GM18868 (cell line): ENCODE data around the gene ATG4B.
"Not testable (repeated sequence)": the region's sequence is repeated elsewhere in the genome, so short reads cannot be mapped to it uniquely, and the experiment has no call there.

Experiments
- ATAC-seq: cut with Tn5 transposase; IDR thresholded peaks from one replicate; pipeline ENCODE4 v1.9.1; 2021; ENCODE audit warnings: mild to moderate bottlenecking, moderate library complexity; ENCODE audit not compliant: unreplicated experiment

Gene ATG4B

DNA sequence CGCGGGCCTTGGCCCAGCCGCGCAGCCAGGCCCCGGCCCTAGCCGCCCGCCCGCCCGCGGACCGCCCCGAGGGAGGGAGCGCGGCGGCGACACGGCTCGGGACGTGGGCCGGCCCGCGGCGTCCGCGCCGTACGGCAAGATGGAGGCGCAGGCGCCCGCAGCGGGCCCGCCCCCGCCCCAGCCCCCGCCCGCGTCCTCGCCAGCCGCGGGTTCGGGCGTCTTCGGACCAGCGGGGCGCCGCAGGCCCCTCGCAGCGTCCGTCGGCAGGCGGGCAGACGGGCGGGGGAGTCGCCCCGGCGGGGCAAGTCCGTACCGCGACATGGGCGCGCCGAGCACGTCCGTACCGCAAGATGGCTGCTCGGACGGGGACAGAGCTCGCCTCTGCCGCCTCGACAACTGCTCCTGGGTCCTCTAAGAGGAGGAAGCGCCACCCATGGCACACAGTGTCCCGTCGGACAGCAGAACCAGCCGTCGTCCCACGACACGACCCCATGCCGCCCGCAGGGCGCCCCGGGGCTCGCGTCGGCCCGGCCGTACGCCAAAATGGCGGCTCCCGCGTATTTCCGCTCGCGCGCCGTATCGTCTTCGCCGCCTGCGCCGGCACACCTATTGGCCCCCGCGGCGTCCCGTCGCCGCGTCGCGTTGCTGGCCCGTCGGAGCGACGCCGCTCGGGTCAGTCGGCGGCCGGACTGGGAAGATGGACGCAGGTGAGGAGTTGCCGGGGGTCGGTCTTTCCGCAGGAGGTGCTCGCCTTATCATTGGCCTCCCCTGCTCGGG is at the start of gene ATG4B, which contains the start of gene THAP4:
ATG4B (plus strand) TSS at position 676 of the 777 bp plus-strand sequence; CDS start at position 698, 22 bp downstream.
THAP4 (minus strand) TSS at position 141 of the 777 bp plus-strand sequence. CDS start 141 bp downstream, outside the sequence.
- ATAC-seq, result peak; percentile 67

- ATAC-seq, result not testable (repeated sequence)
Measured at GRCh38 chr2:241589863-241590262, 47.6 kb upstream of the ATG4B start.

DNA sequence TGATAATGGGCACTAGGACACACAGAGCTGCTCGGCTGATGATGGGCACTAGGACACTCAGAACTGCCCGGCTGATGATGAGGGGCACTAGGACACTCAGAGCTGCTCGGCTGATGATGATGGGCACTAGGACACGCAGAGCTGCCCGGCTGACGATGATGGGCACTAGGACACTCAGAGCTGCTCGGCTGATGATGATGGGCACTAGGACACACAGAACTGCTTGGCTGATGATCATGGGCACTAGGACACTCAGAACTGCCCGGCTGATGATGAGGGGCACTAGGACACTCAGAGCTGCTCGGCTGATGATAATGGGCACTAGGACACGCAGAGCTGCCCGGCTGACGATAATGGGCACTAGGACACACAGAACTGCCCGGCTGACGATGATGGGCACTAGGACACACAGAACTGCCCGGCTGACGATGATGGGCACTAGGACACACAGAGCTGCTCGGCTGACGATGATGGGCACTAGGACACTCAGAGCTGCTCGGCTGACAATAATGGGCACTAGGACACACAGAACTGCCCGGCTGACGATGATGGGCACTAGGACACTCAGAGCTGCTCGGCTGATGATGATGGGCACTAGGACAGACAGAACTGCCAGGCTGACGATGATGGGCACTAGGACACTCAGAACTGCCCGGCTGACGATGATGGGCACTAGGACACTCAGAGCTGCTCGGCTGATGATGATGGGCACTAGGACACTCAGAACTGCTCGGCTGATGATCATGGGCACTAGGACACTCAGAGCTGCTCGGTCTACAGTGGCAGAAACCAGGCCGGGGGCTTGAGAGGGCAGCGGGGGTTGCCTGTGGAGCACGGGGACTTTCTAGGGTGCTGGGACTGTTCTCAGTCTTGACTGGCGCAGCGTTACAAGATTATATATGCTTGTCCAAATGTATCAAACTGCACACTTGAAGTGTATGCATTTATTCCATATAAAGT is 46.7 kb upstream of the ATG4B start:
- not testable (repeated sequence) for ATAC-seq

DNA sequence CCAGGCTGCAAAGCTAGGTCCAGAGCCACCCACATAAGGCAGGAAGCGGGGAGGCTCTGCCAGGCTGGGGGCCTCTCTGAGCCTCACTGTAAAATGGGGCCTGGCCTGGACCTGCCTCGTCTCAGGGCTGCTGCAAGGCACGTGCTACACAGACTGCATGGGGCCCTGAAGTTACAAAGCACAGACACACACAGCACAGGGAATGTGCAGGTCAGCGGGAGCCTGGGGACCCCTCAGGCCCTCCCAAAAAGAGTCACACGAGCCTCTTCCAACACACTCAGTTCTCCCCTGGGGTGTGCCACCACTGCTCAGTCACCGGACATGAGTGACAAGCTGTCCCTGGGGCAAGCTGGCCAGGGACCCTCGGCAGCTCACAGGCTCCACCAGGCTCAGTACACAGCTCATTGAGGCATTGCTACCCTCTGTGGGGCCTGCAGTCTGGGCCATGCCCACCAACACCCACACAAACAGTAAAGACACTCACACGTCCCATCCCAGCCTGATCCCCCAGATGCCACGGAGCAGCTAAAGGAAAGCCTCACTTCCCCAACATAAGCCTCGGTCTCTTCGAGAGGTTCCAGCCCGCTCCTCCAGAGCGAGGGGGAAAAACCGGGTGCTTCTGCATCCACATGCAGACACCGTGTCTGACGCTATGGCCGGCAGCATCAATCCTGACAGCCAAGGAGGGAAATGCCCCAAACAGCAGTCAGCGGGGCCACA is 45.2 kb upstream of the ATG4B start:
- no peak for ATAC-seq

DNA sequence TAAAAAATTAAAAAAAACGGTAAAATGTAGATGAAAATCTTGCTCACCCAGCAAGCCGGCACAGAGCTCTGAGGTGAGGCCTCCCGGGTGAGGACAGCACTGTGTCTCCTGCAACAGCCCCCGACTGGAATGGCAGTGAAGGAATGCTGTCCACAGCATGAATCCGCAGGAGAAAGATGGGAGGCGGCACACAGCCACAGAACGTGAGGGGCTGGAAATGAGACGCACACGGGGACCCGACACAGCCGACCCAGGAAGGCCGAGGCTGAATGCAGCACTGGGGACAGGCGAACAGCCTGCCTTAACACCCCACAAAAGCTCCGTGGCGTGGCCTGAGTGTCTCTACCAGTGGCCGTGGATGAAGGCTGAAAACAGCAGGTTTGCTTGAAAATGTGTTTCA is 44.2 kb upstream of the ATG4B start:
- ATAC-seq, result no peak

DNA sequence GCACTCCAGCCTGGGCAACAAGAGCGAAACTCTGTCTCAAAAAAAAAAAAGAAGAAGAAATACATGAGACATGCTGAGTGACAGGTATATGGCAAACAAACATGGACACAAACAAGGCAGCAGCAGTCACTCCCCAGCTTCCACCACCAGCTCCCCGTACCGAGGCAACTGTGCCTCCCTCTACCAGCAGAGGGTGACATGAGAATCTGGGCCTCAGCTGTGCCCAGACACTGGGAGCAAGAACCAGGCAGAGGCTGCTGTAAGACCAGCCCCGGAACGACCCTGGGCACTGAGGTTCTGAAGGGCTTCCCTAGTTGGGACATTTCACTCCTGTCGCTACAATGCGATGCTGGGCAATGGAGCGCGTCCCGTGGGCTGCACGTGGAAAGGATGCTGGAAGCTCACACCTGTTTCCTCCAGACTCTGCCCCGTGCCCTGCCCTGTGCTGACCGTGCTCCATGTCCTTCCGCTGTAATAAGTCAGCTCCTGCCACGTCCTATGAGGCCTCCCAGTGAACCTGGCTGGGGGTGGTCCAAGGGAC is 41.8 kb upstream of the ATG4B start:
- no peak for ATAC-seq

- no peak for ATAC-seq
Measured at GRCh38 chr2:241597561-241597960, 39.9 kb upstream of the ATG4B start.

DNA sequence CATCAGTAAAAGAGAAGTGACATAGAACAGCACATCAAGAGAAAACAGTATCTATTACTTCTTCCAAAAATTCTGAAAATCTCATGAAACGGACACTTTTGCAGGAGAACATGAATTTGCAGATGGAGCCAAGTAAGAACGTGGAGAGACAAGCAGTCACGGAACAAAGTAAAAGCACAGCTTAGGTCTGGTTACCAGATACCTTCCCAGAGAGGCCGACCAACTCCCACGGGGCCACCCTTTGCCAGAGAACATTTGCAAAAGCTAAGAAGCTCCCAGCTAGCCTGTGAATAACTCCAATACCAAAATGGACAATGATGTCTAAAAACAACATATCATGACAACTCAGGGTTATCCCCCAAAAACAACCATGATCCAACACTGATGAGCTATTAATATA is 39.4 kb upstream of the ATG4B start:
- no peak for ATAC-seq

- ATAC-seq, result no peak
Measured at GRCh38 chr2:241598487-241598886, 39.0 kb upstream of the ATG4B start.

- ATAC-seq, result no peak
Measured at GRCh38 chr2:241599615-241600014, 37.9 kb upstream of the ATG4B start.

- ATAC-seq, result no peak
Measured at GRCh38 chr2:241601841-241602240, 35.7 kb upstream of the ATG4B start.

DNA sequence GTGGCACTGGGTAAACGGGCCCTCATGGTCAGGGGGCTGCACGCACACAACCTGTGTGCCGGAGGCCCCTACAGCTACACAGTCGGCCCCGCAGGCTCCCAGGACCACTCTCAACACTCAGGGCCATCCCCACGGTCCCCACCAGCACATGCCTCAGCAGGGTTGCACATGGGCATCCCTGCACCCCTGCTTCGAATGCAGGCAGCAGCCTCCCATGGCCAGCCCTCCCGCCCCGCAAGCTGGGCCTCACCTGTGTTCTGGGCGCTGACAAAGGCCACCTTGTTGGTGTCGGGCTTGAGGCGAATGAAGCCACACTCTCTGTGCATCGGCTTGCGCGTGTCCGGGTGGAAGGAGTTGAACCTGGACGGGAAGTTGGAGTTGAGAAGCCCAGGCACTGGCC is 34.8 kb upstream of the ATG4B start:
- ATAC-seq, result no peak

DNA sequence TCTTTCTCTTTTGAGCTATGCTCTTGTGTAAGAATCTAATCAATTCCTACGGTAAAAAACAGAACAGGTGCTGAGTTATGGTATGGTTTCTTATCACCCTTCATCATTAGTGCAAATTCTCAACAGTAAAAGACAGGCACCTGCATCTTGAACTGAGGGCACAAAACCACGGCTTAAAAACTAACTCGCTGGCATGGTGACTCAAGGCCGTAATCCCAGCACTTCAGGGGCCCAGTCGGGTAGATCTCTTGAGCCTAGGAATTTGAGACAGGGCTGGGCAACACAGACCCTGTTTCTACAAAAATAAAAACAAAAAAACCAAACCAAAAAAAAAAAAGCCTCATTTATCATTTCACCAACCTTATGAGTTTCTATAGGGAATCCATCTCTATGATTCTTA is 33.8 kb upstream of the ATG4B start:
- no peak for ATAC-seq

GRCh38 chr2:241606186-241606585 is 31.3 kb upstream of the ATG4B start:
- ATAC-seq, result no peak

GRCh38 chr2:241607162-241607885 is 30.2 kb upstream of the ATG4B start:
- no peak for ATAC-seq

- ATAC-seq, result no peak
Measured at GRCh38 chr2:241608881-241609280, 28.6 kb upstream of the ATG4B start.

GRCh38 chr2:241609859-241610793 is 27.4 kb upstream of the ATG4B start:
- peak; percentile 95 for ATAC-seq

DNA sequence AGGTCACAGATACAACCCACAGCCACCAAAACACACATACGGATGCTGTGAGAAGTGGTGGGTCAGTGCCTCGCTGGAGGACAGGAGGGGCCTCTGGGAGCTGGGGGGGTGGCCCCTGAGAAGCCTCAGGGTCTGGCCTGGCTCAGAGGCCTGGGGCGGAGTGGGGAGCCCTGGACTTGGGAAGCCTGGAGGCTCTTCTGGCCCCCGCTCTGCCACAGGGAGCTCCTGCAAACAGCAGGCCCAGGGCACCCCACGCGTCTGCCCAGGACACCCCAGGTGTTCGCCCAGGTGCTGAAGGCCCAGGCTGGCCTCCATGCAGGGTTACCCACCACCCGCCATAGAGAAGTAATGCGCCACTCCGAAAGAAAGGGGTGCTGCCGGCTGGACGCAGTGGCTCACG is 26.4 kb upstream of the ATG4B start:
- ATAC-seq, result no peak
